ENCODE measurements around the gene SAXO1. TPM values are rescaled to one million over a fixed set of nuclear protein-coding genes. Genes with fewer than 3 reads are reported as not detected.
"Not testable (repeated sequence)": the region's sequence is repeated elsewhere in the genome, so short reads cannot be mapped to it uniquely, and the experiment has no call there.

Gene SAXO1
- total and polyA plus RNA-seq, 4 donors = 0.08 to 0.20 (median 0.13) TPM

- WGBS (ENCODE audit: insufficient coverage) = 91% methylated on average over 5 of the region's 8 CpGs
- Histone ChIP-seq H3K36me3 (ENCODE audit: control insufficient read depth, insufficient read depth, low read length) (no peaks in the 10 kb centered on the region), H3K4me1 (ENCODE audit: control insufficient read depth, insufficient read depth, low read length) (no peaks in the 10 kb centered on the region), H3K27ac (ENCODE audit: low read depth, low read length) (no peak overlapping the region), H3K9me3 (ENCODE audit: control insufficient read depth, insufficient read depth, low read length) (no peaks in the 10 kb centered on the region), H3K27me3 (ENCODE audit: control insufficient read depth, insufficient read depth, low read length) (no peaks in the 10 kb centered on the region), H3K4me3 (ENCODE audit: low read depth, low read length) (no peak overlapping the region)
- no peak for DNase-seq (ENCODE audit: low read depth in 4 of 6, low spot score in 6 of 6)
These were observed 91.8 kb downstream of the SAXO1 start for GRCh38 chr9:18941060-18941740.

- Histone ChIP-seq H3K9me3 (ENCODE audit: control insufficient read depth, insufficient read depth, low read length) (no peaks in the 10 kb centered on the region), H3K36me3 (ENCODE audit: control insufficient read depth, insufficient read depth, low read length) (no peaks in the 10 kb centered on the region), H3K27ac (ENCODE audit: low read depth, low read length) (no peak overlapping the region), H3K27me3 (ENCODE audit: control insufficient read depth, insufficient read depth, low read length) (no peaks in the 10 kb centered on the region), H3K4me1 (ENCODE audit: control insufficient read depth, insufficient read depth, low read length) (no peaks in the 10 kb centered on the region), H3K4me3 (ENCODE audit: low read depth, low read length) (no peak overlapping the region)
- WGBS (ENCODE audit: insufficient coverage) = 96% methylated on average over 5 of the region's 5 CpGs
- no peak for DNase-seq (ENCODE audit: low read depth in 4 of 6, low spot score in 6 of 6)
These were observed 93.1 kb downstream of the SAXO1 start for GRCh38 chr9:18939943-18940342.

- Histone ChIP-seq H3K4me1 (ENCODE audit: control insufficient read depth, insufficient read depth, low read length) (no peaks in the 10 kb centered on the region), H3K27ac (ENCODE audit: low read depth, low read length) (no peak overlapping the region), H3K27me3 (ENCODE audit: control insufficient read depth, insufficient read depth, low read length) (no peaks in the 10 kb centered on the region), H3K9me3 (ENCODE audit: control insufficient read depth, insufficient read depth, low read length) (no peaks in the 10 kb centered on the region), H3K36me3 (ENCODE audit: control insufficient read depth, insufficient read depth, low read length) (no peaks in the 10 kb centered on the region), H3K4me3 (ENCODE audit: low read depth, low read length) (no peak overlapping the region)
- DNase-seq (ENCODE audit: low read depth in 4 of 6, low spot score in 6 of 6) = peak in 1 of 6 donors; percentile 41
- WGBS (ENCODE audit: insufficient coverage) = 60% methylated on average over 1 of the region's 7 CpGs
These were observed 96.7 kb downstream of the SAXO1 start for GRCh38 chr9:18936094-18936871.

DNA sequence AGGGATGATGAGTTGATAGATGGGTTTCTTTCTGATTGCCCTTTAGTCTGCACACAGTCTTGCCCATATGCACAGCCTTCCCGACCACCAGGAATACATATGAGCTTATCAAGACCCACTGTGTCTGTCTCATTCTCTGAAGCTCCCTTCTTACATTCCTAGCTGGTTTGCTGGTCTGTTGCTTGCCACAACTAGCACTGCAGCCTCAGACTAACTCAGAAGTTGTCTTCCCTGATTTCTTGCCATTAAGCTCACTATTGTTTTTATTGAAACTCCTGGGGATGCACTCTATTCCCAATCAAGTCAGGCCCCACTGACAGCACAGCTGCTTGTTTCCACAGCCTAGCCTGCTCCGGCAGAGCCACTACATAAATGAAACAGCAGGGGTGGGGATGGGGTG is 97.5 kb downstream of the SAXO1 start:
- peak in 1 of 6 donors; percentile 85 for DNase-seq (ENCODE audit: low read depth in 4 of 6, low spot score in 6 of 6)
- 58% methylated on average over 1 of the region's 2 CpGs for WGBS (ENCODE audit: insufficient coverage)
- H3K36me3 ChIP-seq (ENCODE audit: control insufficient read depth, insufficient read depth, low read length) = no peaks in the 10 kb centered on the region
- H3K27ac ChIP-seq (ENCODE audit: low read depth, low read length) = no peak overlapping the region
- H3K4me1 ChIP-seq (ENCODE audit: control insufficient read depth, insufficient read depth, low read length) = no peaks in the 10 kb centered on the region
- H3K4me3 ChIP-seq (ENCODE audit: low read depth, low read length) = no peak overlapping the region
- no peaks in the 10 kb centered on the region for H3K9me3 ChIP-seq (ENCODE audit: control insufficient read depth, insufficient read depth, low read length)
- no peaks in the 10 kb centered on the region for H3K27me3 ChIP-seq (ENCODE audit: control insufficient read depth, insufficient read depth, low read length)

DNA sequence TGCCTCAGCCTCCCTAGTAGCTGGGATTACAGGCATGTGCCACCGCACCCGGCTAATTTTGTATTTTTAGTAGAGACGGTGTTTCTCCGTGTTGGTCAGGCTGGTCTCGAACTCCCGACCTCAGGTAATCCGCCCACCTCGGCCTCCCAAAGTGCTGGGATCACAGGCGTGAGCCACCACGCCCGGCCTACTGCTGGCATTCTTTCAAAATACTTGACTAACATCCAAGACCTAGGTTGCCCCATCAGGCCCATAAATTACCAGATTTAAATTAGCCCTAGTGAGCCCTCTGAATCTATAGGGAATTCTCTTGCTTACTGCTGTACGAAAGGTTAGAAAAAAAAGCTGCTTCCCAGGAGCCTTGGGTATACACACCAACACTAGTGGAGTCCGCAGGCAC is 102.4 kb downstream of the SAXO1 start:
- not testable (repeated sequence) for H3K36me3 ChIP-seq (ENCODE audit: control insufficient read depth, insufficient read depth, low read length); H3K4me1 ChIP-seq (ENCODE audit: control insufficient read depth, insufficient read depth, low read length); H3K9me3 ChIP-seq (ENCODE audit: control insufficient read depth, insufficient read depth, low read length); H3K27me3 ChIP-seq (ENCODE audit: control insufficient read depth, insufficient read depth, low read length); H3K27ac ChIP-seq (ENCODE audit: low read depth, low read length); DNase-seq (ENCODE audit: low read depth in 4 of 6, low spot score in 6 of 6); H3K4me3 ChIP-seq (ENCODE audit: low read depth, low read length)
- 68% methylated on average over 4 of the region's 13 CpGs for WGBS (ENCODE audit: insufficient coverage)

DNA sequence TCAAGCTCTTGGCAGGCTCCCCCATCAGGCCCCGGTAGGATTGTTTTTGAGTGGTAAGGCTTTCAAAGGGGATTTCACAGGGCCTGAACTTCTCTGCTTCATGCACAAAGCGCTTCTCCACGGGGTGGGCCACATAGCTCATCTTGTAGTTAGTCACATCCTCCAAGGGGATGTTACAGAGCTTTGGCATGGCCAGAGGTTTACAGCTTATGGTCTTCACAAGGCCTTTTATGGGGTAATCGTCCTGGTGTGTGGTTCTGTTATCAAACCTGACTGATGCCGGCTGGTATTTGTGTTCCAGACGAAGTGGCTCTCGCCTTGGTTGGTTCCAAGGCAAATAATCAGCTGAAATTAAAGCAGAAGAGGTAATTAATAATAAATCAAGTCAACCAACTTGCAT is 104.3 kb downstream of the SAXO1 start:
- DNase-seq (ENCODE audit: low read depth in 4 of 6, low spot score in 6 of 6) = no peak
- 83% methylated on average over 1 of the region's 7 CpGs for WGBS (ENCODE audit: insufficient coverage)

DNA sequence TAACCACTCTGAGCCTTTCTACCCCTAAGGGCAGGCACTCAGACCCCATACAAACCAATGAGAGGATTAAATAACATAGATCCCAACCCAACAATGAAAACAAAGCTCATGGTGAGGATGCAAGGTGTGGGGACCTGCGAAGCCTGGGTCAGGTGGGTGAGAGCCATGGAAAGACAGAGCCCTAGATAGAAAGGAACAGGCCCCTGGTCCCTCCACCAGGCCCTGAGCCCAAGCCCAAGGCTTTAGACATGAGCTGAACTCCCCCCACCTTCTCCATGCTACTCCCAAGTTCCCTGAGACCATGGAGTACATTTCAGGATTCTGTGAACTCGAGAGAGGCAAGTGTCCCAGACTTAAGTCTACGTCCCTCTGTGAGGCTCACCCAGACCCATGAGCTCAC is 106.5 kb downstream of the SAXO1 start:
- Histone ChIP-seq H3K4me3 (ENCODE audit: low read depth, low read length) (no peak overlapping the region), H3K27ac (ENCODE audit: low read depth, low read length) (no peak overlapping the region), H3K4me1 (ENCODE audit: control insufficient read depth, insufficient read depth, low read length) (peaks cover 3% of the 10 kb centered on the region), H3K36me3 (ENCODE audit: control insufficient read depth, insufficient read depth, low read length) (no peaks in the 10 kb centered on the region), H3K27me3 (ENCODE audit: control insufficient read depth, insufficient read depth, low read length) (no peaks in the 10 kb centered on the region), H3K9me3 (ENCODE audit: control insufficient read depth, insufficient read depth, low read length) (no peaks in the 10 kb centered on the region)
- DNase-seq (ENCODE audit: low read depth in 4 of 6, low spot score in 6 of 6) = no peak
- 94% methylated on average over 2 of the region's 3 CpGs for WGBS (ENCODE audit: insufficient coverage)

More for the DNA sequence above, 104.3 kb downstream of the SAXO1 start:
- no peaks in the 10 kb centered on the region for H3K4me1 ChIP-seq (ENCODE audit: control insufficient read depth, insufficient read depth, low read length)
- H3K27ac ChIP-seq (ENCODE audit: low read depth, low read length) = no peak overlapping the region
- no peaks in the 10 kb centered on the region for H3K9me3 ChIP-seq (ENCODE audit: control insufficient read depth, insufficient read depth, low read length)
- H3K27me3 ChIP-seq (ENCODE audit: control insufficient read depth, insufficient read depth, low read length) = no peaks in the 10 kb centered on the region
- H3K36me3 ChIP-seq (ENCODE audit: control insufficient read depth, insufficient read depth, low read length) = no peaks in the 10 kb centered on the region
- H3K4me3 ChIP-seq (ENCODE audit: low read depth, low read length) = no peak overlapping the region

DNA sequence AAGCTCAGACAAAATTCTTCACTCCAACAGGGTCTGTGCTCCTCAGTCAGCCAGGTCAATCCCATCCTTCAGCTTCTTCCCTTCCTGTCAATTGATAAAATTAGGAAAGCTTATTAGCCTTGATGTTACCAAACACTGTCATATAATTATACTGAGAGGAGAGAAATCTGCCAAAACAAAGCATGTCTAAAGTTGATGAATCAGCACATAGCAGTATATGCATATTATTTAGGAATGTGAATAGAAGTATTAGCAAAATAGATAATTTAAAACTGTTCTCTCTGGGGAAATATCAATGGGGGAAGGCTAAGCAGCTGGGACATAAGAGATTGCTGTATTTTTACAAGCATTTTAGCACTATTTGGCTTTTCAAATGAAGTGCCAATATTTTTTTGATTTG is 107.1 kb downstream of the SAXO1 start:
- DNase-seq (ENCODE audit: low read depth in 4 of 6, low spot score in 6 of 6) = no peak

GRCh38 chr9:18923671-18924430 is 109.2 kb downstream of the SAXO1 start:
- H3K27ac ChIP-seq (ENCODE audit: low read depth, low read length) = no peak overlapping the region
- DNase-seq (ENCODE audit: low read depth in 4 of 6, low spot score in 6 of 6) = no peak
- H3K36me3 ChIP-seq (ENCODE audit: control insufficient read depth, insufficient read depth, low read length) = no peaks in the 10 kb centered on the region
- H3K9me3 ChIP-seq (ENCODE audit: control insufficient read depth, insufficient read depth, low read length) = no peaks in the 10 kb centered on the region
- peaks cover 3% of the 10 kb centered on the region for H3K4me1 ChIP-seq (ENCODE audit: control insufficient read depth, insufficient read depth, low read length)
- H3K4me3 ChIP-seq (ENCODE audit: low read depth, low read length) = no peak overlapping the region
- no peaks in the 10 kb centered on the region for H3K27me3 ChIP-seq (ENCODE audit: control insufficient read depth, insufficient read depth, low read length)
- 96% methylated on average over 5 of the region's 6 CpGs for WGBS (ENCODE audit: insufficient coverage)

More for the DNA sequence above, 107.1 kb downstream of the SAXO1 start:
- no peak overlapping the region for H3K4me3 ChIP-seq (ENCODE audit: low read depth, low read length)
- no peaks in the 10 kb centered on the region for H3K27me3 ChIP-seq (ENCODE audit: control insufficient read depth, insufficient read depth, low read length)
- H3K36me3 ChIP-seq (ENCODE audit: control insufficient read depth, insufficient read depth, low read length) = no peaks in the 10 kb centered on the region
- no peaks in the 10 kb centered on the region for H3K9me3 ChIP-seq (ENCODE audit: control insufficient read depth, insufficient read depth, low read length)
- peaks cover 3% of the 10 kb centered on the region for H3K4me1 ChIP-seq (ENCODE audit: control insufficient read depth, insufficient read depth, low read length)
- no peak overlapping the region for H3K27ac ChIP-seq (ENCODE audit: low read depth, low read length)
